GM13976 (cell line): Measurements from ENCODE around the gene CPED1.

Experiments used
- DNase-seq: peaks from one replicate; pipeline ENCODE4 v3.0.0; 2012; ENCODE audit warnings: low spot score
- CTCF ChIP-seq: IDR thresholded peaks from 2 replicates; pipeline ENCODE4 v1.5.1; 2012; ENCODE audit warnings: borderline replicate concordance, mild to moderate bottlenecking; ENCODE audit not compliant: insufficient read depth; ENCODE audit errors: extremely low read depth, missing control alignments, control extremely low read depth
- in situ Hi-C: fragments of 300-500 bp; cut with MboI; formaldehyde crosslinking; loops from one replicate; pipeline ENCODE4 v1.12.0; 2022; ENCODE audit warnings: low sequenced_read_pairs, mixed read lengths, inconsistent platforms; ENCODE audit not compliant: unreplicated experiment

The CPED1 gene

GRCh38 chr7:120995654-120996053 is 7.1 kb downstream of the CPED1 start:
- TF ChIP-seq CTCF, result no peak
- in situ Hi-C loops, result loop anchor here (25.0 kb wide), 2 partner anchors 92 to 342 kb away; partner anchors contain the start of gene WNT16
- DNase-seq, result no peak

GRCh38 chr7:120996333-120996987 is 7.9 kb downstream of the CPED1 start:
- DNase-seq, result no peak
- in situ Hi-C loops, result loop anchor here (25.0 kb wide), 2 partner anchors 91 to 341 kb away; partner anchors contain the start of gene WNT16
- TF ChIP-seq CTCF, result no peak

GRCh38 chr7:120996988-120997345 is 8.5 kb downstream of the CPED1 start:
- in situ Hi-C loops, result loop anchor here (25.0 kb wide), 2 partner anchors 90 to 340 kb away; partner anchors contain the start of gene WNT16
- no peak for DNase-seq
- TF ChIP-seq CTCF, result no peak

- TF ChIP-seq CTCF, result no peak
- in situ Hi-C loops, result loop anchor here (25.0 kb wide), 2 partner anchors 89 to 339 kb away; partner anchors contain the start of gene WNT16
- DNase-seq, result no peak
Observed at GRCh38 chr7:120997882-120998474, 9.5 kb downstream of the CPED1 start.

GRCh38 chr7:120998520-120998919 is 10.0 kb downstream of the CPED1 start:
- in situ Hi-C loops, result loop anchor here (25.0 kb wide), 2 partner anchors 89 to 339 kb away; partner anchors contain the start of gene WNT16
- DNase-seq, result no peak
- no peak for TF ChIP-seq CTCF

GRCh38 chr7:120998996-120999565 is 10.6 kb downstream of the CPED1 start:
- TF ChIP-seq CTCF, result no peak
- in situ Hi-C loops, result loop anchor here (25.0 kb wide), 2 partner anchors 88 to 338 kb away; partner anchors contain the start of gene WNT16
- DNase-seq, result no peak
